Hepatocyte (in vitro differentiated cells): Measurements from ENCODE around the gene HEXD.

ENCODE experiments used
- EZH2 ChIP-seq: fragments of 200-600 bp; sonication (generic); IDR thresholded peaks from 2 replicates; pipeline ENCODE4 v1.6.1; 2016; ENCODE audit warnings: antibody characterized with exemption, mild to moderate bottlenecking, borderline replicate concordance
- EZH2phosphoT487 ChIP-seq: fragments of 200-600 bp; sonication (generic); IDR thresholded peaks from one replicate; pipeline ENCODE4 v1.6.1; 2018; ENCODE audit warnings: antibody characterized with exemption, mild to moderate bottlenecking, low read depth, moderate library complexity; ENCODE audit not compliant: unreplicated experiment, severe bottlenecking
- TF ChIP-seq, protein P1 (sequence below): fragments of 200-600 bp; sonication (generic); IDR thresholded peaks from 2 replicates; pipeline ENCODE4 v1.5.1; 2016; ENCODE audit warnings: antibody characterized with exemption, mild to moderate bottlenecking; ENCODE audit not compliant: poor library complexity

DNA sequence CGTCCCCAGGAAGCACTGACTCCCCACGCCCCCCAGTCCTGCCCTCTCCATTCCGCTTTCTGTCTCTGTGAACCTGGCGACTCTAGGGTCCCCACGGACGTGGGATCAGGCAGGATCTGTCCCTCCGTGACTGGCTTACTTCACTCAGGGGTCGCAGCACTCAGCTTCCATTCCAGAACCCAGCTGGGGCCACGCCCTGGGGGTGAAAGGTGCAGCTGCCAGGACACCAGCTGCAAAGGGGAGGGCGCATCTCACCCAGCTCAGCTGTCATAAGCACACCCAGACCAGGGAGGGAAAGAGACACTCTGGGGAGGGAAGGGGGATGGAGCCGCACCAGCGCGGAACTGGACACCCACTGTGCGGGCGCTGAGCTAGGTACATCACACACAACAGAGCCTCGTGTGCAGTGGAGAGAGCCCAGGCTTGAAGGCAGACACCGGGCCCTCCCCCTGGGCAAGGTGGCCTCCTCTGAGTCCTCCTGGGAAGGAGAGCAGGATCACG lies 18.5 kb upstream of the HEXD start:
- TF ChIP-seq EZH2, result no peak
- TF ChIP-seq, protein P1, sequence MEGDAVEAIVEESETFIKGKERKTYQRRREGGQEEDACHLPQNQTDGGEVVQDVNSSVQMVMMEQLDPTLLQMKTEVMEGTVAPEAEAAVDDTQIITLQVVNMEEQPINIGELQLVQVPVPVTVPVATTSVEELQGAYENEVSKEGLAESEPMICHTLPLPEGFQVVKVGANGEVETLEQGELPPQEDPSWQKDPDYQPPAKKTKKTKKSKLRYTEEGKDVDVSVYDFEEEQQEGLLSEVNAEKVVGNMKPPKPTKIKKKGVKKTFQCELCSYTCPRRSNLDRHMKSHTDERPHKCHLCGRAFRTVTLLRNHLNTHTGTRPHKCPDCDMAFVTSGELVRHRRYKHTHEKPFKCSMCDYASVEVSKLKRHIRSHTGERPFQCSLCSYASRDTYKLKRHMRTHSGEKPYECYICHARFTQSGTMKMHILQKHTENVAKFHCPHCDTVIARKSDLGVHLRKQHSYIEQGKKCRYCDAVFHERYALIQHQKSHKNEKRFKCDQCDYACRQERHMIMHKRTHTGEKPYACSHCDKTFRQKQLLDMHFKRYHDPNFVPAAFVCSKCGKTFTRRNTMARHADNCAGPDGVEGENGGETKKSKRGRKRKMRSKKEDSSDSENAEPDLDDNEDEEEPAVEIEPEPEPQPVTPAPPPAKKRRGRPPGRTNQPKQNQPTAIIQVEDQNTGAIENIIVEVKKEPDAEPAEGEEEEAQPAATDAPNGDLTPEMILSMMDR, result no peak
- TF ChIP-seq EZH2phosphoT487, result no peak
